H9 (cell line): ENCODE measurements around the gene CNGB1. TPM values are rescaled to one million over a fixed set of nuclear protein-coding genes. Genes with fewer than 3 reads are reported as not detected.

ENCODE experiments used
- DNase-seq: peaks from one replicate; pipeline ENCODE4 v3.0.0-alpha.2; 2017
- H2AFZ ChIP-seq: one replicate; pipeline ENCODE4 v1.6.1; 2013; ENCODE audit warnings: mild to moderate bottlenecking, low read length, control low read depth, moderate library complexity
- H2AK5ac ChIP-seq: 2 replicates; pipeline ENCODE4 v1.6.1; 2013; ENCODE audit warnings: low read length, control low read depth, mixed read lengths; ENCODE audit not compliant: insufficient read length
- H2BK120ac ChIP-seq: one replicate; pipeline ENCODE4 v1.6.1; 2013; ENCODE audit warnings: low read depth, mild to moderate bottlenecking, low read length, control low read depth, inconsistent platforms; ENCODE audit not compliant: poor library complexity, severe bottlenecking
- H2BK12ac ChIP-seq: 2 replicates; pipeline ENCODE4 v1.6.1; 2013; ENCODE audit warnings: low read length, control low read depth, mixed read lengths, low read depth; ENCODE audit not compliant: insufficient read length
- H2BK15ac ChIP-seq: 2 replicates; pipeline ENCODE4 v1.6.1; 2013; ENCODE audit warnings: low read depth, low read length, control low read depth
- H2BK20ac ChIP-seq: one replicate; pipeline ENCODE4 v1.6.1; 2013; ENCODE audit warnings: low read depth, mild to moderate bottlenecking, low read length, control low read depth, inconsistent platforms; ENCODE audit not compliant: poor library complexity, severe bottlenecking
- H2BK5ac ChIP-seq: 2 replicates; pipeline ENCODE4 v1.6.1; 2013; ENCODE audit warnings: low read length, control low read depth, mixed read lengths; ENCODE audit not compliant: insufficient read length
- H3K14ac ChIP-seq: 2 replicates; pipeline ENCODE4 v1.6.1; 2013; ENCODE audit warnings: low read length, control low read depth; ENCODE audit not compliant: insufficient read depth
- H3K18ac ChIP-seq: 2 replicates; pipeline ENCODE4 v1.6.1; 2013; ENCODE audit warnings: low read depth, mild to moderate bottlenecking, mixed read lengths, low read length, control low read depth; ENCODE audit not compliant: insufficient read length
- H3K23ac ChIP-seq: 2 replicates; pipeline ENCODE4 v1.6.1; 2013; ENCODE audit warnings: low read length, control low read depth, mixed read lengths, low read depth; ENCODE audit not compliant: insufficient read length
- H3K23me2 ChIP-seq: 2 replicates; pipeline ENCODE4 v1.6.1; 2013; ENCODE audit warnings: low read depth, mild to moderate bottlenecking, mixed read lengths, low read length, control low read depth; ENCODE audit not compliant: insufficient read length, poor library complexity, severe bottlenecking
- H3K27ac ChIP-seq: 2 replicates; pipeline ENCODE4 v1.5.1; 2013; ENCODE audit warnings: low read length, control low read depth, mixed read lengths, low read depth; ENCODE audit not compliant: insufficient read length
- H3K27me3 ChIP-seq: 2 replicates; pipeline ENCODE4 v1.6.1; 2013; ENCODE audit warnings: low read length, control low read depth, inconsistent platforms; ENCODE audit not compliant: insufficient read depth
- H3K4ac ChIP-seq: 2 replicates; pipeline ENCODE4 v1.6.1; 2013; ENCODE audit warnings: low read depth, mild to moderate bottlenecking, control low read depth, inconsistent platforms, low read length, moderate library complexity
- H3K4me1 ChIP-seq: 2 replicates; pipeline ENCODE4 v1.6.1; 2013; ENCODE audit warnings: low read length, control low read depth, inconsistent platforms; ENCODE audit not compliant: insufficient read depth
- H3K4me2 ChIP-seq: 2 replicates; pipeline ENCODE4 v1.6.1; 2013; ENCODE audit warnings: low read length, control low read depth, mixed read lengths; ENCODE audit not compliant: insufficient read length, insufficient read depth
- H3K56ac ChIP-seq: 2 replicates; pipeline ENCODE4 v1.6.1; 2013; ENCODE audit warnings: low read depth, mild to moderate bottlenecking, mixed read lengths, low read length, control low read depth; ENCODE audit not compliant: insufficient read length
- H3K79me1 ChIP-seq: 2 replicates; pipeline ENCODE4 v1.6.1; 2013; ENCODE audit warnings: low read depth, mild to moderate bottlenecking, moderate library complexity, low read length, control low read depth, inconsistent platforms; ENCODE audit not compliant: insufficient read depth, poor library complexity, severe bottlenecking
- H3K79me2 ChIP-seq: 2 replicates; pipeline ENCODE4 v1.6.1; 2013; ENCODE audit warnings: low read length, control low read depth, inconsistent platforms; ENCODE audit not compliant: insufficient read depth
- H3K9ac ChIP-seq: 2 replicates; pipeline ENCODE4 v1.6.1; 2013; ENCODE audit warnings: low read length, control low read depth, mixed read lengths; ENCODE audit not compliant: insufficient read length; ENCODE audit errors: extremely low read depth
- H3K9me3 ChIP-seq: one replicate; pipeline ENCODE4 v1.6.1; 2013; ENCODE audit warnings: low read depth, low read length, inconsistent platforms; ENCODE audit not compliant: control insufficient read depth
- H3T11ph ChIP-seq: one replicate; pipeline ENCODE4 v1.6.1; 2013; ENCODE audit warnings: mild to moderate bottlenecking, low read length, control low read depth, inconsistent platforms
- H4K20me1 ChIP-seq: one replicate; pipeline ENCODE4 v1.6.1; 2013; ENCODE audit not compliant: control insufficient read depth, insufficient read length, insufficient read depth
- H4K5ac ChIP-seq: 2 replicates; pipeline ENCODE4 v1.6.1; 2013; ENCODE audit warnings: low read depth, mild to moderate bottlenecking, mixed read lengths, low read length, control low read depth; ENCODE audit not compliant: insufficient read length
- H4K8ac ChIP-seq: replicated peaks from 2 replicates; pipeline ENCODE4 v1.6.1; 2013; ENCODE audit warnings: low read length, control low read depth, mixed read lengths, low read depth; ENCODE audit not compliant: insufficient read length
- H4K91ac ChIP-seq: 2 replicates; pipeline ENCODE4 v1.6.1; 2013; ENCODE audit warnings: low read depth, mild to moderate bottlenecking, moderate library complexity, mixed read lengths, low read length, control low read depth; ENCODE audit not compliant: insufficient read length
- H3K27ac Mint-ChIP-seq, 3 experiments: 2 replicates in 2 of 3; 3 replicates in 1 of 3; pipeline ENCODE4 v1.8.0; 2020 to 2021; ENCODE audit warnings: mixed read lengths in 3 of 3, mild to moderate bottlenecking in 1 of 3, moderate library complexity in 1 of 3
- H3K27me3 Mint-ChIP-seq: 2 replicates; pipeline ENCODE4 v1.8.0; 2021; ENCODE audit warnings: low read depth, mild to moderate bottlenecking, moderate library complexity, mixed read lengths
- H3K36me3 Mint-ChIP-seq, 3 experiments: 2 replicates in 2 of 3; 3 replicates in 1 of 3; pipeline ENCODE4 v1.8.0; 2020 to 2021; ENCODE audit warnings: low read depth in 3 of 3, mixed read lengths in 3 of 3; ENCODE audit not compliant: insufficient read depth in 1 of 3
- H3K4me1 Mint-ChIP-seq, 2 experiments: 2 replicates each; pipeline ENCODE4 v1.8.0; 2020; ENCODE audit warnings: mixed read lengths in 2 of 2
- H3K4me3 Mint-ChIP-seq, 2 experiments: 2 replicates in 1 of 2; 3 replicates in 1 of 2; pipeline ENCODE4 v1.8.0; 2020 to 2021; ENCODE audit warnings: mild to moderate bottlenecking in 2 of 2, mixed read lengths in 2 of 2, moderate library complexity in 1 of 2
- H3K9me3 Mint-ChIP-seq, 2 experiments: 2 replicates in 1 of 2; 3 replicates in 1 of 2; pipeline ENCODE4 v1.8.0; 2020; ENCODE audit warnings: mild to moderate bottlenecking in 2 of 2, mixed read lengths in 2 of 2, moderate library complexity in 1 of 2
- WGBS: extraction: QIAGEN DNeasy Blood & Tissue Kit; methylation state at CpG from one replicate; pipeline ENCODE4 v1.1.7; 2013; ENCODE audit warnings: missing lambda C conversion rate, low lambda C conversion rate, mixed read lengths; ENCODE audit not compliant: insufficient read length; ENCODE audit errors: extremely low coverage; 5-methylcytosine and 5-hydroxymethylcytosine counted together
- total RNA-seq: library from RNA; stranded (reverse); gene quantifications from 2 replicates; pipeline ENCODE4 v1.2.1, GENCODE V29; 2021
- TF ChIP-seq, protein P1 (sequence below): fragments of 200-600 bp; sonication (generic); conservative IDR thresholded peaks from 3 replicates; pipeline ENCODE4 v1.8.0; 2021; ENCODE audit warnings: antibody characterized with exemption, mild to moderate bottlenecking

Gene CNGB1
- total RNA-seq, 1 experiment from 2014 or later = not detected

DNA sequence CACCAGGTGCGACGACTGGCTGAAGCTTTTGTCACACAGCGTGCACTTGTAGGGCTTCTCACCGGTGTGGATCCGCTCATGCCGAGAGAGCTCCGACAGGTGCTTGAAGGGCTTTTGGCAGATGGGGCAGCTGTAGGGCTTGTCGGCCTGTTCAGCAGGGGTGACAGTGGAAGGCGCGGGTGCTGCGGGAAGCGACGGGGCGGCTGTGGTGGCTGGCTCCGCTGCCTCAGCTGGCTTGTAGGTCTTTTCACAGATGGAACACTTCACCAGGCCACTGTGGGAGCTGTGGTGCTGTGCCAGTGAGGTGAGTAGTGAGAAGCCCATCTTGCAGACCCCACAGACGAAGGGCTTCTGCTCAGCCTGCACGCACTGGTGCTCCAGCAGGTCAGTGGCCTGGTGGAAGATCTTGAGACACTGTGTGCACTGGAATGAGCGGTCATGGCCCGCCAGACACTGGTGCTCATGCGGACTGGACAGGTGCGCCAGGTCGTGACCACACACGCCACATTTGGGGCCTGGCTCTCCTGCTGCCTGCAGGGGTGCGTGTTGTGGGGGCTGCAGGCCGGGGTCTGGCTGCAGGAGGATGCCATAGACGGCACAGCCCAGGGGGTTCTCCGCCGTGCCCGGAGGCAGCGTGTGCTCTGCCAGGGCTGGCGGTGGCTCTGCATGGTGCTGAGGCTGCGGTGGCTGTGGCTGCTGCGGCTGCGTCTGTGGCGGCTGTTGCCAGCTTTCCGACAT is 26.8 kb upstream of the CNGB1 start:
- H3K9me3 Mint-ChIP-seq = no peaks in the 10 kb centered on the region

More for the DNA sequence above, 26.8 kb upstream of the CNGB1 start:
- WGBS = no CpG with 5 or more reads among the region's 36 CpGs
- Histone ChIP-seq H3K4me2 (no peak overlapping the region), H3K27me3 (no peaks in the 10 kb centered on the region), H3K23ac (no peak overlapping the region), H3T11ph (no peak overlapping the region), H2AK5ac (no peak overlapping the region), H3K9ac (no peak overlapping the region), H3K79me2 (no peaks in the 10 kb centered on the region; the same call in 1 of the 2 replicates), H3K18ac (no peak overlapping the region), H2BK12ac (no peak overlapping the region), H3K56ac (no peak overlapping the region), H4K20me1 (no peaks in the 10 kb centered on the region), H3K79me1 (no peaks in the 10 kb centered on the region), H4K8ac (no peak overlapping the region), H4K91ac (no peak overlapping the region), H2BK120ac (no peak overlapping the region), H2AFZ (no peak overlapping the region), H3K9me3 (no peaks in the 10 kb centered on the region), H2BK20ac (no peak overlapping the region), H3K27ac (no peak overlapping the region), H3K23me2 (peaks cover 8% of the 10 kb centered on the region), H3K4ac (no peak overlapping the region), H2BK5ac (no peak overlapping the region), H3K4me1 (peaks cover 2% of the 10 kb centered on the region; the same call in 1 of the 2 replicates), H2BK15ac (no peak overlapping the region), H3K14ac (no peak overlapping the region), H4K5ac (no peak overlapping the region)
- Mint-ChIP-seq H3K4me3 (no peak overlapping the region), H3K27me3 (no peaks in the 10 kb centered on the region; the same call in 1 of the 2 replicates), H3K4me1 (peaks cover 22 to 24% of the 10 kb centered on the region in 2 experiments), H3K36me3 (peaks cover 4 to 20% (median 15%) of the 10 kb centered on the region in 3 experiments; a peak in 6 of 7 replicates), H3K27ac (no peak overlapping the region)
- DNase-seq = no peak
- TF ChIP-seq, protein P1, sequence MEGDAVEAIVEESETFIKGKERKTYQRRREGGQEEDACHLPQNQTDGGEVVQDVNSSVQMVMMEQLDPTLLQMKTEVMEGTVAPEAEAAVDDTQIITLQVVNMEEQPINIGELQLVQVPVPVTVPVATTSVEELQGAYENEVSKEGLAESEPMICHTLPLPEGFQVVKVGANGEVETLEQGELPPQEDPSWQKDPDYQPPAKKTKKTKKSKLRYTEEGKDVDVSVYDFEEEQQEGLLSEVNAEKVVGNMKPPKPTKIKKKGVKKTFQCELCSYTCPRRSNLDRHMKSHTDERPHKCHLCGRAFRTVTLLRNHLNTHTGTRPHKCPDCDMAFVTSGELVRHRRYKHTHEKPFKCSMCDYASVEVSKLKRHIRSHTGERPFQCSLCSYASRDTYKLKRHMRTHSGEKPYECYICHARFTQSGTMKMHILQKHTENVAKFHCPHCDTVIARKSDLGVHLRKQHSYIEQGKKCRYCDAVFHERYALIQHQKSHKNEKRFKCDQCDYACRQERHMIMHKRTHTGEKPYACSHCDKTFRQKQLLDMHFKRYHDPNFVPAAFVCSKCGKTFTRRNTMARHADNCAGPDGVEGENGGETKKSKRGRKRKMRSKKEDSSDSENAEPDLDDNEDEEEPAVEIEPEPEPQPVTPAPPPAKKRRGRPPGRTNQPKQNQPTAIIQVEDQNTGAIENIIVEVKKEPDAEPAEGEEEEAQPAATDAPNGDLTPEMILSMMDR = no peak
